Tibial artery (tissue), 4 donors: ENCODE results near the gene ABHD6.
"Not testable (repeated sequence)": the region's sequence is repeated elsewhere in the genome, so short reads cannot be mapped to it uniquely, and the experiment has no call there.

Experiments
- DNase-seq, 2 donors: peaks; one replicate each; pipeline ENCODE4 v3.0.0-alpha.2; 2019
- H3K27ac ChIP-seq, 2 donors: fragments of 200-600 bp; sonication (generic) in 1 of 2; 1 replicate in 1 of 2; 2 replicates in 1 of 2; pipeline ENCODE4 v1.5.1; 2018 to 2019; ENCODE audit warnings: mild to moderate bottlenecking in 1 of 2
- H3K27me3 ChIP-seq, 2 donors: fragments of 200-600 bp; sonication (generic) in 1 of 2; one replicate each; pipeline versions ENCODE4 v1.5.1 to v1.6.0; 2016 to 2019
- H3K36me3 ChIP-seq, 3 donors: fragments of 200-600 bp; sonication (generic) in 2 of 3; one replicate each; pipeline ENCODE4 v1.5.1; 2016 to 2019; ENCODE audit warnings: mild to moderate bottlenecking in 2 of 3
- H3K4me1 ChIP-seq, 4 donors: fragments of 200-600 bp; sonication (generic) in 2 of 4; 1 replicate in 3 of 4; 2 replicates in 1 of 4; pipeline ENCODE4 v1.5.1; 2016 to 2019
- H3K4me3 ChIP-seq, 2 donors: fragments of 200-600 bp; sonication (generic) in 1 of 2; 1 replicate in 1 of 2; 2 replicates in 1 of 2; pipeline ENCODE4 v1.5.1; 2018 to 2019; ENCODE audit warnings: mild to moderate bottlenecking in 2 of 2
- H3K9me3 ChIP-seq, 3 donors: fragments of 200-600 bp; sonication (generic) in 1 of 3; one replicate each; pipeline ENCODE4 v1.5.1; 2016 to 2019
- CTCF ChIP-seq, 2 experiments: fragments of 200-600 bp in 1 of 2; fragments of 450-650 bp in 1 of 2; IDR thresholded peaks; one replicate each; pipeline ENCODE4 v1.5.1; 2017 to 2019; ENCODE audit warnings: antibody characterized with exemption in 2 of 2, mild to moderate bottlenecking in 1 of 2, moderate library complexity in 1 of 2
- intact Hi-C: fragments of 100-400 bp; cut with DNase I; formaldehyde crosslinking; loops from one replicate; pipeline ENCODE4 v1.15.0; 2023; ENCODE audit warnings: low total_unique reads

The ABHD6 gene

GRCh38 chr3:58261954-58262666, 24.5 kb downstream of the ABHD6 start:
- no peak for DNase-seq
- Histone ChIP-seq H3K4me1 (no peaks in the 10 kb centered on the region), H3K9me3 (no peaks in the 10 kb centered on the region), H3K4me3 (no peak overlapping the region), H3K27me3 (no peaks in the 10 kb centered on the region), H3K36me3 (peaks cover 13 to 17% (median 16%) of the 10 kb centered on the region in 3 donors), H3K27ac (no peak overlapping the region)
- intact Hi-C loops: no loop called here
- TF ChIP-seq CTCF (IDR thresholded peaks at IDR 0.05): no peak

- no peak for DNase-seq
- H3K4me3 ChIP-seq: no peak overlapping the region
- intact Hi-C loops: no loop called here
- H3K27ac ChIP-seq: no peak overlapping the region
- H3K27me3 ChIP-seq: no peaks in the 10 kb centered on the region
- no peak for TF ChIP-seq CTCF (IDR thresholded peaks at IDR 0.05)
- no peaks in the 10 kb centered on the region for H3K9me3 ChIP-seq
- H3K4me1 ChIP-seq: no peaks in the 10 kb centered on the region
- peaks cover 0 to 26% (median 9%) of the 10 kb centered on the region in 3 donors for H3K36me3 ChIP-seq
These were observed 29.0 kb downstream of the ABHD6 start for GRCh38 chr3:58266577-58266976.

- DNase-seq, intact Hi-C loops, H3K27me3 ChIP-seq, H3K27ac ChIP-seq, H3K4me3 ChIP-seq, H3K4me1 ChIP-seq, H3K9me3 ChIP-seq: not testable (repeated sequence)
- H3K36me3 ChIP-seq: peaks cover 0 to 26% (median 9%) of the 10 kb centered on the region in 3 donors
These were observed 30.0 kb downstream of the ABHD6 start for GRCh38 chr3:58267543-58267942.

- Histone ChIP-seq H3K27ac (no peak overlapping the region), H3K36me3 (peaks cover 0 to 26% (median 9%) of the 10 kb centered on the region in 3 donors), H3K4me3 (no peak overlapping the region), H3K4me1 (peaks cover 0 to 8% (median 0%) of the 10 kb centered on the region in 4 donors), H3K9me3 (no peaks in the 10 kb centered on the region), H3K27me3 (no peaks in the 10 kb centered on the region)
- no peak for TF ChIP-seq CTCF (IDR thresholded peaks at IDR 0.05)
- DNase-seq: no peak
- intact Hi-C loops: no loop called here
These were observed 31.8 kb downstream of the ABHD6 start for GRCh38 chr3:58269356-58269755.

GRCh38 chr3:58270485-58270884, 32.9 kb downstream of the ABHD6 start:
- intact Hi-C loops: no loop called here
- Histone ChIP-seq H3K27me3 (no peaks in the 10 kb centered on the region), H3K4me1 (peaks cover 0 to 8% (median 0%) of the 10 kb centered on the region in 4 donors), H3K4me3 (no peak overlapping the region), H3K36me3 (peaks cover 8 to 32% (median 18%) of the 10 kb centered on the region in 3 donors), H3K27ac (no peak overlapping the region), H3K9me3 (no peaks in the 10 kb centered on the region)
- TF ChIP-seq CTCF (IDR thresholded peaks at IDR 0.05): no peak
- no peak for DNase-seq

GRCh38 chr3:58271901-58272501, 34.4 kb downstream of the ABHD6 start:
- peaks cover 12 to 32% (median 23%) of the 10 kb centered on the region in 3 donors for H3K36me3 ChIP-seq
- no peak overlapping the region for H3K4me3 ChIP-seq
- no peaks in the 10 kb centered on the region for H3K9me3 ChIP-seq
- H3K27me3 ChIP-seq: no peaks in the 10 kb centered on the region
- no peak overlapping the region for H3K27ac ChIP-seq
- intact Hi-C loops: no loop called here
- no peak for DNase-seq
- no peak for TF ChIP-seq CTCF (IDR thresholded peaks at IDR 0.05)
- peaks cover 0 to 8% (median 0%) of the 10 kb centered on the region in 4 donors for H3K4me1 ChIP-seq
